Left lung (tissue), 10 donors: ENCODE data around the gene CCDC134. TPM values are rescaled to one million over a fixed set of nuclear protein-coding genes. Genes with fewer than 3 reads are reported as not detected.

ENCODE experiments used
- ATAC-seq: fragments of 200-7000 bp; cut with Tn5 transposase; one replicate; pipeline ENCODE4 v1.9.1; 2020; ENCODE audit warnings: moderate library complexity
- DNase-seq, 4 donors: peaks; one replicate each; pipeline ENCODE4 v3.0.0-alpha.2; 2013 to 2020
- H3K27ac ChIP-seq, 2 donors: fragments of 200-600 bp; sonication (generic) in 1 of 2; one replicate each; pipeline versions ENCODE4 v1.5.0 to v1.8.0; 2020 to 2021
- H3K27me3 ChIP-seq, 2 donors: fragments of 200-600 bp; sonication (generic) in 1 of 2; one replicate each; pipeline versions ENCODE4 v1.5.0 to v1.8.0; 2020 to 2021
- H3K36me3 ChIP-seq, 2 donors: fragments of 200-600 bp; sonication (generic) in 1 of 2; one replicate each; pipeline versions ENCODE4 v1.5.0 to v1.8.0; 2020 to 2021
- H3K4me1 ChIP-seq, 2 donors: fragments of 200-600 bp; one replicate each; pipeline ENCODE4 v1.8.0; 2021
- H3K4me3 ChIP-seq, 2 donors: fragments of 200-600 bp; sonication (generic) in 1 of 2; one replicate each; pipeline versions ENCODE4 v1.5.0 to v1.8.0; 2020 to 2021; ENCODE audit warnings: mild to moderate bottlenecking in 1 of 2
- H3K9me3 ChIP-seq, 2 donors: fragments of 200-600 bp; sonication (generic) in 1 of 2; one replicate each; pipeline versions ENCODE4 v1.5.0 to v1.8.0; 2020 to 2021
- CTCF ChIP-seq, 2 donors: fragments of 200-600 bp; sonication (generic) in 1 of 2; IDR thresholded peaks; one replicate each; pipeline versions ENCODE4 v1.5.0 to v1.8.0; 2021; ENCODE audit warnings: antibody characterized with exemption in 2 of 2
- intact Hi-C, 2 donors: fragments of 100-400 bp; cut with DNase I; formaldehyde crosslinking; loops; one replicate each; pipeline versions ENCODE4 v1.11.2 to v1.14.2; 2022
- polyA plus RNA-seq, 6 donors: library from polyadenylated mRNA; unstranded; fragments of 120-200 nt; gene quantifications; one replicate each; pipeline ENCODE4 v1.2.1, GENCODE V29; 2013; ENCODE audit not compliant: insufficient read length in 6 of 6
- total RNA-seq, 2 donors: library from RNA; stranded (reverse); fragmentation: NEBNext Ultra II Directional; extraction: Animal tissue kit (Norgen Biotek cat#: 25700); gene quantifications; one replicate each; pipeline ENCODE4 v1.2.1, GENCODE V29; 2021
- donor health status: DM: no; HTN: yes; CAD: no.
- donor health status: DM: no; HTN: no; CAD: no.

CCDC134 gene
- total and polyA plus RNA-seq, 8 donors, result 7.9 to 14.1 (median 9.8) TPM

DNA sequence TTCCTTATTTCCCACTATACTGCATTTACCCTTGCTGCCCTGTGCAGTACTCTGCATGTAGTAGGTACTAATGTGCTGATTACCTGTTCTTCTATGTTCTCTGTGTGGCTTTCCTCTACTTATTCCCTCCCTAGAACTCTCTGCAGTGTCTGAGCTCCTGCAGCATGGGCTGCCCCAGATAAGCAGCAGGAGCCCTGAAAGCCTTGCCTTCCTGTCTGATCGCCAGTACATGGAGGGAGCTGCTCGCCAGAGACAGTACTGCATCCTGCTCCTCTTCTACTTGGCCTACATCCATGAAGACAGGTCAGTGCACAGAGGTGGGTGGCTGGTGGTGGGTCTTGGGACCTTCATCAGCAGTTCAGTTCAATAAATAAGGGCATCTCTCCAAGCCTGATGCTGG, 42.2 kb upstream of the CCDC134 start:
- intact Hi-C loops, result no loop called here
- H3K4me3 ChIP-seq, result no peak overlapping the region
- H3K27me3 ChIP-seq, result no peaks in the 10 kb centered on the region
- H3K27ac ChIP-seq, result no peak overlapping the region
- H3K36me3 ChIP-seq, result no peaks in the 10 kb centered on the region
- H3K9me3 ChIP-seq, result no peaks in the 10 kb centered on the region
- no peaks in the 10 kb centered on the region for H3K4me1 ChIP-seq
- ATAC-seq, result no peak
- no peak for DNase-seq
- no peak for TF ChIP-seq CTCF (IDR thresholded peaks at IDR 0.05)

DNA sequence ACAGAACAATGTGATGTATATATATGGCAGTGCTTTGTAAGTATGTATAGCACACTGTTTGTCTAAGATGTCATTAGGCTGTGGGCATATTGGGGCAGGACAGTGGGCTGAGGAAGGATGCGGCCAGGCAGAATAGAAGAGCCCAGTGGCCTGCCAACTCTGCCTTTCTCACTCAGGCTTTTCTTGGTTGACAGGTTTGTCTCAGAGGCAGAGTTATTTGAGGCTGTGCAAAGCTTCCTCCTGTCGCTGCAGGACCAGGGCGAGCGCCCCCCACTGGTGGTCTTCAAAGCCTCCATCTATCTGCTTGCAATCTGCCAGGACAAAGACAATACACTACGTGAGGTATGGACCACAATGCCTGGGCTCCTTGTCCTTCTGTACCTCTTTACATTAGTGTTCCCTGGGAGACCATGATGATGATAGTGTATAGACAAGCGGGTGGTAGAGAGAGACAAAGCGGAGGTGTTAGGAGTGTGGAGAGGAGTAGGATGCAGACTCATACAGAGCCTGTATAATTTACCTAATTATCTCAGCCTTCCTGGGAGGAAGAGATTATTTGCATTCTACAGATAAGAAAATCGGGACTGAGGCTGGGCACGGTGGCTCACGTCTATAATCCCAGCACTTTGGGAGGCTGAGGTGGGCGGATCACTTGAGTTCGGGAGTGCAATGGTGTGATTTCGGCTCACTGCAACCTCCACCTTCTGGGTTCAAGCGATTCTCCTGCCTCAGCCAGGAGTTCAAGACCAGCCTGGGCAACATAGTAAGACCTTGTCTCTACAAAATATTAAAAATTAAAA, 37.3 kb upstream of the CCDC134 start:
- no peaks in the 10 kb centered on the region for H3K36me3 ChIP-seq
- DNase-seq (peak in 1 of 4 donors; percentile 13), ATAC-seq (no peak)
- intact Hi-C loops, result no loop called here
- H3K4me1 ChIP-seq, result no peaks in the 10 kb centered on the region
- H3K27me3 ChIP-seq, result no peaks in the 10 kb centered on the region
- no peak overlapping the region for H3K4me3 ChIP-seq
- no peak for TF ChIP-seq CTCF (IDR thresholded peaks at IDR 0.05)
- no peak overlapping the region for H3K27ac ChIP-seq
- H3K9me3 ChIP-seq, result no peaks in the 10 kb centered on the region

GRCh38 chr22:41766476-41766875, 34.0 kb upstream of the CCDC134 start:
- Histone ChIP-seq H3K9me3 (no peaks in the 10 kb centered on the region), H3K4me3 (no peak overlapping the region), H3K36me3 (no peaks in the 10 kb centered on the region), H3K27me3 (no peaks in the 10 kb centered on the region), H3K27ac (no peak overlapping the region), H3K4me1 (no peaks in the 10 kb centered on the region)
- no peak for TF ChIP-seq CTCF (IDR thresholded peaks at IDR 0.05)
- DNase-seq (no peak), ATAC-seq (no peak)
- intact Hi-C loops, result no loop called here

DNA sequence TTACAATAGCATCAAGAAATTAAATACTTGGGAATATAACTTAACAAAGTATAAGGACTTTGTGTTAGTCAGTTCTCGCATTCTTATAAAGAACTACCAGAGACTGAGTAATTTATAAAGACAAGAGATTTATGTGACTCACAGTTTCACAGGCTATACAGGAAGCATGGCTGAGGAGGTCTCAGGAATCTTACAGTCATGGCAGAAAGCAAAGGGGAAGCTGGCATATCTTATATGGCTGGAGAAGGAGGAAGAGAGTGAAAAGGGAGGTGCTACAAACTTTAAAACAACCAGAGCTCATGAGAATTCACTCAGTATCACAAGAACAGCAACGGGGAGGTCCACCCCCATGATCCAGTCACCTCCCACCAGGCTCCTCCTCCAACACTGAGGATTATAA, 32.0 kb upstream of the CCDC134 start:
- Histone ChIP-seq H3K4me1 (no peaks in the 10 kb centered on the region), H3K27ac (peak overlapping the region in 1 of 2 donors; percentile 53), H3K36me3 (no peaks in the 10 kb centered on the region), H3K27me3 (no peaks in the 10 kb centered on the region), H3K9me3 (no peaks in the 10 kb centered on the region), H3K4me3 (no peak overlapping the region)
- no peak for DNase-seq
- ATAC-seq, result peak; percentile 52
- no peak for TF ChIP-seq CTCF (IDR thresholded peaks at IDR 0.05)
- intact Hi-C loops, result no loop called here

GRCh38 chr22:41770715-41771468, 29.6 kb upstream of the CCDC134 start:
- intact Hi-C loops, result no loop called here
- no peak for TF ChIP-seq CTCF (IDR thresholded peaks at IDR 0.05)
- no peak for ATAC-seq

More at GRCh38 chr22:41770715-41771468, 29.6 kb upstream of the CCDC134 start:
- H3K27me3 ChIP-seq, result no peaks in the 10 kb centered on the region
- H3K9me3 ChIP-seq, result no peaks in the 10 kb centered on the region
- H3K27ac ChIP-seq, result no peak overlapping the region
- no peak overlapping the region for H3K4me3 ChIP-seq
- DNase-seq, result no peak
- no peaks in the 10 kb centered on the region for H3K4me1 ChIP-seq
- no peaks in the 10 kb centered on the region for H3K36me3 ChIP-seq
